ENCODE results near the gene TMPRSS6. TPM values are rescaled to one million over a fixed set of nuclear protein-coding genes. Genes with fewer than 3 reads are reported as not detected.

The TMPRSS6 gene
- total RNA-seq, 1 experiment from 2014 or later: 0.39 TPM

DNA sequence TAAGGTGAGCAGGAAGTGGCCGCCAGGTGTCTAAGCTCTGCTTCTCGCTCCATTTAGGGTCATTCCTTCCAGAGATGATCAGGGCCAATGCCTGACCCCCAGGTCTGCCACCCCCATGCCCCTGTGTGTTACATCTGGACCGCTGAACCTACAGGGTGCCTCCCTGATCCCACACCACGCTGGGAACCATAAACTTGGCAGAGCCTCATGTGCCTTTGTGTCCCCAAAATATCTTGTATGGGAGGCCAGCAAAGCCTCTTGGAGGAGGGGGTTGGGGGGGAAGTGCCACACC lies 94.0 kb downstream of the TMPRSS6 start:
- no peaks in the 10 kb centered on the region for H3K36me3 ChIP-seq (ENCODE audit: control insufficient read depth in 1 of 2, insufficient read depth in 2 of 2, low read length in 2 of 2)
- ChIA-PET POLR2A (no interaction called here), RAD21 (ENCODE audit: low non-redundant PET in 1 of 2, low total read pairs in 2 of 2, uncharacterized antibody in 2 of 2, unreplicated experiment in 2 of 2) (no interaction called here), CTCF (no interaction called here)
- H3K9me2 ChIP-seq (ENCODE audit: insufficient read depth): no peaks in the 10 kb centered on the region
- BruUV-seq (replicated peaks): no TSS peak
- peaks cover 1% of the 10 kb centered on the region; the same call in 1 of the 2 replicates for H3K79me2 ChIP-seq (ENCODE audit: insufficient read depth, low read length)
- no peak overlapping the region for H3K9ac ChIP-seq (ENCODE audit: low read length)
- H3K4me2 ChIP-seq (ENCODE audit: low read length): no peak overlapping the region
- H3K27me3 ChIP-seq (ENCODE audit: insufficient read depth, low read length): no peaks in the 10 kb centered on the region
- ATAC-seq (no peak), DNase-seq (ENCODE audit: low read depth, low spot score) (no peak)
- no peak overlapping the region for H3K4me3 ChIP-seq (replicated peaks in 1 of 2; ENCODE audit: low read depth in 1 of 2, low read length in 2 of 2)
- H3K4me1 ChIP-seq (ENCODE audit: control insufficient read depth in 1 of 2, insufficient read depth in 2 of 2, low read length in 2 of 2): peaks cover 7 to 26% of the 10 kb centered on the region in 2 experiments; a peak in 2 of 4 replicates
- no peak for TF ChIP-seq EZH2 (IDR thresholded peaks at IDR 0.05)
- TF ChIP-seq CBX3 (IDR thresholded peaks at IDR 0.05; ENCODE audit: low read depth): no peak
- no peak for TF ChIP-seq YY1 (IDR thresholded peaks at IDR 0.05; ENCODE audit: extremely low read depth, insufficient replicate concordance, low read depth, low read length)
- TF ChIP-seq, protein P1, sequence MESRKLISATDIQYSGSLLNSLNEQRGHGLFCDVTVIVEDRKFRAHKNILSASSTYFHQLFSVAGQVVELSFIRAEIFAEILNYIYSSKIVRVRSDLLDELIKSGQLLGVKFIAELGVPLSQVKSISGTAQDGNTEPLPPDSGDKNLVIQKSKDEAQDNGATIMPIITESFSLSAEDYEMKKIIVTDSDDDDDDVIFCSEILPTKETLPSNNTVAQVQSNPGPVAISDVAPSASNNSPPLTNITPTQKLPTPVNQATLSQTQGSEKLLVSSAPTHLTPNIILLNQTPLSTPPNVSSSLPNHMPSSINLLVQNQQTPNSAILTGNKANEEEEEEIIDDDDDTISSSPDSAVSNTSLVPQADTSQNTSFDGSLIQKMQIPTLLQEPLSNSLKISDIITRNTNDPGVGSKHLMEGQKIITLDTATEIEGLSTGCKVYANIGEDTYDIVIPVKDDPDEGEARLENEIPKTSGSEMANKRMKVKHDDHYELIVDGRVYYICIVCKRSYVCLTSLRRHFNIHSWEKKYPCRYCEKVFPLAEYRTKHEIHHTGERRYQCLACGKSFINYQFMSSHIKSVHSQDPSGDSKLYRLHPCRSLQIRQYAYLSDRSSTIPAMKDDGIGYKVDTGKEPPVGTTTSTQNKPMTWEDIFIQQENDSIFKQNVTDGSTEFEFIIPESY (IDR thresholded peaks at IDR 0.05; ENCODE audit: extremely low read depth, insufficient replicate concordance, low read length): no peak
- H4K20me1 ChIP-seq (ENCODE audit: insufficient read depth): no peaks in the 10 kb centered on the region
- H3K9me3 ChIP-seq (ENCODE audit: control insufficient read depth in 1 of 2, insufficient read depth in 1 of 2, low read depth in 1 of 2, low read length in 2 of 2): no peaks in the 10 kb centered on the region
- no peak overlapping the region for H2AFZ ChIP-seq (ENCODE audit: low read depth, low read length, poor library complexity, severe bottlenecking)
- intact Hi-C loops (cut with micrococcal nuclease): no loop called here
- no peak overlapping the region for H3K27ac ChIP-seq (ENCODE audit: low read depth, low read length)

Other genes starting within 250 kb of the TMPRSS6 start
- gene NCF4, start 248.7 kb downstream of the TMPRSS6 start, total RNA-seq (2021; ENCODE audit: unreplicated experiment): 0.37 TPM
- gene CSF2RB, start 196.1 kb downstream of the TMPRSS6 start, total RNA-seq (2021; ENCODE audit: unreplicated experiment): 0.10 TPM
- gene TST, start 90.3 kb downstream of the TMPRSS6 start, total RNA-seq (2021; ENCODE audit: unreplicated experiment): 32.1 TPM
- 68.6 TPM for gene MPST, start 90.0 kb downstream of the TMPRSS6 start, total RNA-seq (2021; ENCODE audit: unreplicated experiment)
- gene KCTD17, start 58.0 kb downstream of the TMPRSS6 start, total RNA-seq (2021; ENCODE audit: unreplicated experiment): 23.4 TPM
- gene IL2RB, start 40.2 kb upstream of the TMPRSS6 start, total RNA-seq (2021; ENCODE audit: unreplicated experiment): 0.30 TPM
- 15.2 TPM for gene C1QTNF6, start 78.5 kb upstream of the TMPRSS6 start, total RNA-seq (2021; ENCODE audit: unreplicated experiment)
- gene SSTR3, start 102.8 kb upstream of the TMPRSS6 start, total RNA-seq (2021; ENCODE audit: unreplicated experiment): not detected
- gene RAC2, start 134.6 kb upstream of the TMPRSS6 start, total RNA-seq (2021; ENCODE audit: unreplicated experiment): 62.0 TPM
- 3.8 TPM for gene CYTH4, start 172.8 kb upstream of the TMPRSS6 start, total RNA-seq (2021; ENCODE audit: unreplicated experiment)

Measured in HCT116 (cell line).